H9 (cell line): Measurements from ENCODE around the gene PMEPA1. TPM values are rescaled to one million over a fixed set of nuclear protein-coding genes. Genes with fewer than 3 reads are reported as not detected.

Source experiments
- DNase-seq: peaks from one replicate; pipeline ENCODE4 v3.0.0-alpha.2; 2017
- H2AFZ ChIP-seq: one replicate; pipeline ENCODE4 v1.6.1; 2013; ENCODE audit warnings: mild to moderate bottlenecking, low read length, control low read depth, moderate library complexity
- H2AK5ac ChIP-seq: 2 replicates; pipeline ENCODE4 v1.6.1; 2013; ENCODE audit warnings: low read length, control low read depth, mixed read lengths; ENCODE audit not compliant: insufficient read length
- H2BK120ac ChIP-seq: one replicate; pipeline ENCODE4 v1.6.1; 2013; ENCODE audit warnings: low read depth, mild to moderate bottlenecking, low read length, control low read depth, inconsistent platforms; ENCODE audit not compliant: poor library complexity, severe bottlenecking
- H2BK12ac ChIP-seq: 2 replicates; pipeline ENCODE4 v1.6.1; 2013; ENCODE audit warnings: low read length, control low read depth, mixed read lengths, low read depth; ENCODE audit not compliant: insufficient read length
- H2BK15ac ChIP-seq: 2 replicates; pipeline ENCODE4 v1.6.1; 2013; ENCODE audit warnings: low read depth, low read length, control low read depth
- H2BK20ac ChIP-seq: one replicate; pipeline ENCODE4 v1.6.1; 2013; ENCODE audit warnings: low read depth, mild to moderate bottlenecking, low read length, control low read depth, inconsistent platforms; ENCODE audit not compliant: poor library complexity, severe bottlenecking
- H2BK5ac ChIP-seq: 2 replicates; pipeline ENCODE4 v1.6.1; 2013; ENCODE audit warnings: low read length, control low read depth, mixed read lengths; ENCODE audit not compliant: insufficient read length
- H3K14ac ChIP-seq: 2 replicates; pipeline ENCODE4 v1.6.1; 2013; ENCODE audit warnings: low read length, control low read depth; ENCODE audit not compliant: insufficient read depth
- H3K18ac ChIP-seq: 2 replicates; pipeline ENCODE4 v1.6.1; 2013; ENCODE audit warnings: low read depth, mild to moderate bottlenecking, mixed read lengths, low read length, control low read depth; ENCODE audit not compliant: insufficient read length
- H3K23ac ChIP-seq: 2 replicates; pipeline ENCODE4 v1.6.1; 2013; ENCODE audit warnings: low read length, control low read depth, mixed read lengths, low read depth; ENCODE audit not compliant: insufficient read length
- H3K23me2 ChIP-seq: 2 replicates; pipeline ENCODE4 v1.6.1; 2013; ENCODE audit warnings: low read depth, mild to moderate bottlenecking, mixed read lengths, low read length, control low read depth; ENCODE audit not compliant: insufficient read length, poor library complexity, severe bottlenecking
- H3K27ac ChIP-seq: 2 replicates; pipeline ENCODE4 v1.5.1; 2013; ENCODE audit warnings: low read length, control low read depth, mixed read lengths, low read depth; ENCODE audit not compliant: insufficient read length
- H3K27me3 ChIP-seq: 2 replicates; pipeline ENCODE4 v1.6.1; 2013; ENCODE audit warnings: low read length, control low read depth, inconsistent platforms; ENCODE audit not compliant: insufficient read depth
- H3K4ac ChIP-seq: 2 replicates; pipeline ENCODE4 v1.6.1; 2013; ENCODE audit warnings: low read depth, mild to moderate bottlenecking, control low read depth, inconsistent platforms, low read length, moderate library complexity
- H3K4me1 ChIP-seq: 2 replicates; pipeline ENCODE4 v1.6.1; 2013; ENCODE audit warnings: low read length, control low read depth, inconsistent platforms; ENCODE audit not compliant: insufficient read depth
- H3K4me2 ChIP-seq: 2 replicates; pipeline ENCODE4 v1.6.1; 2013; ENCODE audit warnings: low read length, control low read depth, mixed read lengths; ENCODE audit not compliant: insufficient read length, insufficient read depth
- H3K56ac ChIP-seq: 2 replicates; pipeline ENCODE4 v1.6.1; 2013; ENCODE audit warnings: low read depth, mild to moderate bottlenecking, mixed read lengths, low read length, control low read depth; ENCODE audit not compliant: insufficient read length
- H3K79me1 ChIP-seq: 2 replicates; pipeline ENCODE4 v1.6.1; 2013; ENCODE audit warnings: low read depth, mild to moderate bottlenecking, moderate library complexity, low read length, control low read depth, inconsistent platforms; ENCODE audit not compliant: insufficient read depth, poor library complexity, severe bottlenecking
- H3K79me2 ChIP-seq: 2 replicates; pipeline ENCODE4 v1.6.1; 2013; ENCODE audit warnings: low read length, control low read depth, inconsistent platforms; ENCODE audit not compliant: insufficient read depth
- H3K9ac ChIP-seq: 2 replicates; pipeline ENCODE4 v1.6.1; 2013; ENCODE audit warnings: low read length, control low read depth, mixed read lengths; ENCODE audit not compliant: insufficient read length; ENCODE audit errors: extremely low read depth
- H3K9me3 ChIP-seq: one replicate; pipeline ENCODE4 v1.6.1; 2013; ENCODE audit warnings: low read depth, low read length, inconsistent platforms; ENCODE audit not compliant: control insufficient read depth
- H3T11ph ChIP-seq: one replicate; pipeline ENCODE4 v1.6.1; 2013; ENCODE audit warnings: mild to moderate bottlenecking, low read length, control low read depth, inconsistent platforms
- H4K20me1 ChIP-seq: one replicate; pipeline ENCODE4 v1.6.1; 2013; ENCODE audit not compliant: control insufficient read depth, insufficient read length, insufficient read depth
- H4K5ac ChIP-seq: 2 replicates; pipeline ENCODE4 v1.6.1; 2013; ENCODE audit warnings: low read depth, mild to moderate bottlenecking, mixed read lengths, low read length, control low read depth; ENCODE audit not compliant: insufficient read length
- H4K8ac ChIP-seq: replicated peaks from 2 replicates; pipeline ENCODE4 v1.6.1; 2013; ENCODE audit warnings: low read length, control low read depth, mixed read lengths, low read depth; ENCODE audit not compliant: insufficient read length
- H4K91ac ChIP-seq: 2 replicates; pipeline ENCODE4 v1.6.1; 2013; ENCODE audit warnings: low read depth, mild to moderate bottlenecking, moderate library complexity, mixed read lengths, low read length, control low read depth; ENCODE audit not compliant: insufficient read length
- H3K27ac Mint-ChIP-seq, 3 experiments: 2 replicates in 2 of 3; 3 replicates in 1 of 3; pipeline ENCODE4 v1.8.0; 2020 to 2021; ENCODE audit warnings: mixed read lengths in 3 of 3, mild to moderate bottlenecking in 1 of 3, moderate library complexity in 1 of 3
- H3K27me3 Mint-ChIP-seq: 2 replicates; pipeline ENCODE4 v1.8.0; 2021; ENCODE audit warnings: low read depth, mild to moderate bottlenecking, moderate library complexity, mixed read lengths
- H3K36me3 Mint-ChIP-seq, 3 experiments: 2 replicates in 2 of 3; 3 replicates in 1 of 3; pipeline ENCODE4 v1.8.0; 2020 to 2021; ENCODE audit warnings: low read depth in 3 of 3, mixed read lengths in 3 of 3; ENCODE audit not compliant: insufficient read depth in 1 of 3
- H3K4me1 Mint-ChIP-seq, 2 experiments: 2 replicates each; pipeline ENCODE4 v1.8.0; 2020; ENCODE audit warnings: mixed read lengths in 2 of 2
- H3K4me3 Mint-ChIP-seq, 2 experiments: 2 replicates in 1 of 2; 3 replicates in 1 of 2; pipeline ENCODE4 v1.8.0; 2020 to 2021; ENCODE audit warnings: mild to moderate bottlenecking in 2 of 2, mixed read lengths in 2 of 2, moderate library complexity in 1 of 2
- H3K9me3 Mint-ChIP-seq, 2 experiments: 2 replicates in 1 of 2; 3 replicates in 1 of 2; pipeline ENCODE4 v1.8.0; 2020; ENCODE audit warnings: mild to moderate bottlenecking in 2 of 2, mixed read lengths in 2 of 2, moderate library complexity in 1 of 2
- WGBS: extraction: QIAGEN DNeasy Blood & Tissue Kit; methylation state at CpG from one replicate; pipeline ENCODE4 v1.1.7; 2013; ENCODE audit warnings: missing lambda C conversion rate, low lambda C conversion rate, mixed read lengths; ENCODE audit not compliant: insufficient read length; ENCODE audit errors: extremely low coverage; 5-methylcytosine and 5-hydroxymethylcytosine counted together
- total RNA-seq: library from RNA; stranded (reverse); gene quantifications from 2 replicates; pipeline ENCODE4 v1.2.1, GENCODE V29; 2021
- TF ChIP-seq, protein P1 (sequence below): fragments of 200-600 bp; sonication (generic); conservative IDR thresholded peaks from 3 replicates; pipeline ENCODE4 v1.8.0; 2021; ENCODE audit warnings: antibody characterized with exemption, mild to moderate bottlenecking

PMEPA1 gene
- total RNA-seq, 1 experiment from 2014 or later = 34.6 TPM

DNA sequence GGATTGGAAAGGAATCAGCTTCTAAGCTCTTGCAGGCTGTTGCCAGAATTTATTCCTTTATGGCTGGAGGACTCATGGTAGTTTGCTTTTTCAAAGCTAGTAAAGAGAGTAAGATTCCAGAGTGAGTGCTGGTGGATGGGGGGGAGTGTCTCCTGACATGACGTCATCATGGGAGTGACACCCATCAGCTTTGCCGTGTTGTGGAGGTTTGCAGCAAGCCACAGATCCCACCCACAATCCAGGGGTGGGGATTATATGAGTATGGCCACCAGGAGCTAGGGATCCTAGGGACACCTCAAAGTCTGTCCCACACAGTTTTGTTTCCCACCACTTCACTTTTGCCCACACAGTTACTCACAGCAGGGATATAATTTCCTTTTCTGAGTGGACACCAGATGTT, 28.7 kb upstream of the PMEPA1 start:
- H2AK5ac ChIP-seq = no peak overlapping the region
- no peak overlapping the region for H3K9ac ChIP-seq
- H2AFZ ChIP-seq = no peak overlapping the region
- H3K9me3 Mint-ChIP-seq = no peaks in the 10 kb centered on the region; a peak in 1 of 5 replicates
- peaks cover 8% of the 10 kb centered on the region for H3K27me3 Mint-ChIP-seq
- no peak overlapping the region for H2BK20ac ChIP-seq
- no peaks in the 10 kb centered on the region for H3K23me2 ChIP-seq
- no peak overlapping the region for H3K56ac ChIP-seq
- H3K27ac Mint-ChIP-seq = no peak overlapping the region; a peak in 2 of 7 replicates
- no peak overlapping the region for H3K4me3 Mint-ChIP-seq
- no peaks in the 10 kb centered on the region for H3K9me3 ChIP-seq
- peaks cover 52 to 56% of the 10 kb centered on the region in 2 experiments for H3K4me1 Mint-ChIP-seq
- H4K20me1 ChIP-seq = no peaks in the 10 kb centered on the region
- no peak overlapping the region for H4K8ac ChIP-seq
- no peak overlapping the region for H4K91ac ChIP-seq
- no peak overlapping the region for H4K5ac ChIP-seq
- no peak for DNase-seq
- no peak overlapping the region for H2BK120ac ChIP-seq
- no peak overlapping the region for H2BK12ac ChIP-seq
- no peaks in the 10 kb centered on the region for H3K27me3 ChIP-seq
- H3K4me2 ChIP-seq = no peak overlapping the region
- no peak overlapping the region for H3K14ac ChIP-seq
- no peaks in the 10 kb centered on the region for H3K79me1 ChIP-seq
- no peak overlapping the region for H3T11ph ChIP-seq
- H3K18ac ChIP-seq = no peak overlapping the region
- H3K79me2 ChIP-seq = no peaks in the 10 kb centered on the region
- H2BK15ac ChIP-seq = no peak overlapping the region
- no peak overlapping the region for H3K27ac ChIP-seq
- no CpG with 5 or more reads among the region's 2 CpGs for WGBS
- no peak overlapping the region for H3K4ac ChIP-seq
- H3K23ac ChIP-seq = no peak overlapping the region
- TF ChIP-seq, protein P1, sequence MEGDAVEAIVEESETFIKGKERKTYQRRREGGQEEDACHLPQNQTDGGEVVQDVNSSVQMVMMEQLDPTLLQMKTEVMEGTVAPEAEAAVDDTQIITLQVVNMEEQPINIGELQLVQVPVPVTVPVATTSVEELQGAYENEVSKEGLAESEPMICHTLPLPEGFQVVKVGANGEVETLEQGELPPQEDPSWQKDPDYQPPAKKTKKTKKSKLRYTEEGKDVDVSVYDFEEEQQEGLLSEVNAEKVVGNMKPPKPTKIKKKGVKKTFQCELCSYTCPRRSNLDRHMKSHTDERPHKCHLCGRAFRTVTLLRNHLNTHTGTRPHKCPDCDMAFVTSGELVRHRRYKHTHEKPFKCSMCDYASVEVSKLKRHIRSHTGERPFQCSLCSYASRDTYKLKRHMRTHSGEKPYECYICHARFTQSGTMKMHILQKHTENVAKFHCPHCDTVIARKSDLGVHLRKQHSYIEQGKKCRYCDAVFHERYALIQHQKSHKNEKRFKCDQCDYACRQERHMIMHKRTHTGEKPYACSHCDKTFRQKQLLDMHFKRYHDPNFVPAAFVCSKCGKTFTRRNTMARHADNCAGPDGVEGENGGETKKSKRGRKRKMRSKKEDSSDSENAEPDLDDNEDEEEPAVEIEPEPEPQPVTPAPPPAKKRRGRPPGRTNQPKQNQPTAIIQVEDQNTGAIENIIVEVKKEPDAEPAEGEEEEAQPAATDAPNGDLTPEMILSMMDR = no peak
- no peak overlapping the region for H2BK5ac ChIP-seq
- H3K4me1 ChIP-seq = no peaks in the 10 kb centered on the region
- H3K36me3 Mint-ChIP-seq = no peaks in the 10 kb centered on the region
